Measurements from ENCODE around the gene FADS1.
A peak's percentile ranks its signal among the peaks of the same experiment; 100 is the strongest.

Gene FADS1

DNA sequence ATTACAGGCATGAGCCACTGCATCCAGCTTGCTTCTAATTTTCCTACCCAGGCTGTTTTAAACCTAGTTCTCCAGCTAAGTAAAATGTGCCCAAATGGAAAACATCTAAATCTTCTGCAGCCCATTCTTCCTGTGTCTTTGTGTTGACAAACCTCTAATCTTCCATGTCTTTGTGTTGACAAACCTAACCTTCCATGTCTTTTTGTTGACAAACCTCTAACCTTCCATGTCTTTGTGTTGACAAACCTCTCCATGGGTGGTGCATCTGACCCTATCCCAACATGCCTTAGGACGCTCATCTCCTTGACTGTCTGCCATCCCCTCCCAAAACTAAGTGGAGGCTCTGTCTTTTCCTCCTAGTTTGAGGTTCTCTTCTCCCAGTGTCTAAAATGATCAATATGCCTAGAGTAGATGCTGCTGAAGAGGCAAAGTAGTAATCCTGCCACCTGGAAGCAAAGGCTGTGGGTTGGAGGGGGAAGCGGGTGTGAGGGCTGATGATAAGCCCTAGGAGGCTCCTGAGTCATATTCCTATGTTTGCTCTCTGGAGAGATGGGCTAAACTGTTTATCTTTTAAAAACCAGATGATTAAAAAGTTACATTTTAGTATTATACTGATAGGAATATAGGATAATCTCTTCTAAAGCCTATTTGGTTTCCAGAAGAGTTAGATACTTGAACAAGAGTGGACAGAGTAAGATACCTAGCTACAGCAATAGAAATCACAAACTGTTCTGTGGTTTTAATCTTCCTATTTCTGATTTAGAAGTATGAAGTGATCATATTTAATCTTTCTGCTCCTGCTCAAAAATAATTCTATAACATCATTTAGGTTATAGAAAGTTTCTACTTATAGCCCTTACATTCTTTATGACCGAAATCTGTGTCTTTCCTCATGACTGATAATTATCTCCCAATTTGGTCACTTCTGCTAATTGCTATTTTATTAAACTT lies 16.2 kb downstream of the FADS1 start:
- no peak overlapping the region for H3K27ac ChIP-seq (ENCODE audit: low read depth, low read length)
- H3K9ac ChIP-seq (ENCODE audit: low read depth, low read length), result no peak overlapping the region
- H3K27me3 ChIP-seq (ENCODE audit: insufficient read depth, low read length), result no peaks in the 10 kb centered on the region
- peaks cover 88% of the 10 kb centered on the region for H3K36me3 ChIP-seq (ENCODE audit: insufficient read depth, low read length)
- 84% methylated on average over 3 of the region's 3 CpGs for WGBS
- H3K4me1 ChIP-seq (ENCODE audit: insufficient read depth, low read length), result no peaks in the 10 kb centered on the region
- H3K9me3 ChIP-seq (ENCODE audit: insufficient read depth, low read depth, low read length), result no peaks in the 10 kb centered on the region
- H3K4me3 ChIP-seq (ENCODE audit: low read length), result no peak overlapping the region

DNA sequence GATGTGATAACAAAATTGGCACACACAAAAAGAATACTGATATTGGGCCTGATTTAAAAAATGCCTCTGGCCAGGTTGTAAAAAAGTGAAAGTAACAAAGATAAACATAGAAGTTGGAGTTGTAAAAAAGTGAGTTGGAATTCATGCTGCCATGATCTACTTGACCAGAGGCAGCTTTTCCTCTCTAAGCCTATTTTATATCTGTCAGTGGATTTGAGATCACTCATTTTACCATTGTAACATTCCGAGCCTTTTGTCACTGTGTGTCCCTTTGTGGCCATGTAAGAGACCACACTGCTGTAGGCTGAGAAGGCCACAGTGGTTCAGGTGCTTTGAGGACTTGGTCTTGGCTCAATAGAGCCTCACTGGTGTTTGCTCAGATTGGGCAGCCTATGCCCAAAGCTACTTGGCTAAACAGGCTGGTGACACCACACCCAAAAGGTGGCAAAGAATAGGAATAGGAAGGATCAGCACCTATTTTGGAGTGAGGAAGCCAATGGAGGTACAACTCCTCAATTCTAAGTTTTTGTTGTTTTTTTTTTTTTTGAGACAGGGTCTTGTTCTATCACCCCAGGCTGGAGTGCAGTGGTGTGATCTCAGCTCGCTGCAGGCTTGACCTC lies 17.0 kb downstream of the FADS1 start:
- no peak overlapping the region for H3K27ac ChIP-seq (ENCODE audit: low read depth, low read length)
- no peaks in the 10 kb centered on the region for H3K27me3 ChIP-seq (ENCODE audit: insufficient read depth, low read length)
- no peaks in the 10 kb centered on the region for H3K9me3 ChIP-seq (ENCODE audit: insufficient read depth, low read depth, low read length)
- no peak overlapping the region for H3K9ac ChIP-seq (ENCODE audit: low read depth, low read length)
- H3K36me3 ChIP-seq (ENCODE audit: insufficient read depth, low read length), result peaks cover 88% of the 10 kb centered on the region
- 97% methylated on average over 2 of the region's 2 CpGs for WGBS
- no peak overlapping the region for H3K4me3 ChIP-seq (ENCODE audit: low read length)
- no peaks in the 10 kb centered on the region for H3K4me1 ChIP-seq (ENCODE audit: insufficient read depth, low read length)

DNA sequence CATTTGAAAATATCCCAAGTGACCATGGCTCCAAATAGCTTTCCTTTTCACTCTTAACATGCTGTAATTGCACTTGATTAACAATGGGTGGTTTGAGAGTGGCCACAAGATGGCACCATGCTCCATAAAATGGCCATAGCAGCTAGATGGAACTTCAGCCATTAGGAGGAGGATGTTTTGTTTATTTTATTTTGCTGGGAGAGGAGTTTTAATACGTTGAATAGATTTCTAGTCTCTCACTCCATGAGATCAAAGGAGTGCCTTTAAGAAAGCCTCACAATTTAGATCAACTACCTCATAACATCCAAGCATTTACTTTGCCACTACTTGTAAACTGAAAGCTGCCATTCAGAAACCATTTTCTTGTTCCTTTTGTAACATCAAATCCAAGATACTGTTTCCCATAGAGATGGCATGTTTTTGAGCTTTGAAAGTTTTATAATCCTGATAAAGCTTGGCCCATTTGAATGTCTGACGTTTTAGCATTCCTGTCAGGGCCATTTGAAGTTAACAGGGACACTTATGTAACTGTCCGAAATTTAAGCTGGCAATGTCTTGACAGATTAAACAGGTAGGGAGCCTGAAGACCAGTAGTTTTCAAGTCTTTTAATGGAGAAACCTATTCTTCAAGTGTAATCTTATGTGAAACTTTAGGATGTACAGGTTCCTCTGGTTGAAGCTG lies 19.4 kb downstream of the FADS1 start:
- Histone ChIP-seq H3K27ac (ENCODE audit: low read depth, low read length) (no peak overlapping the region), H3K9me3 (ENCODE audit: insufficient read depth, low read depth, low read length) (no peaks in the 10 kb centered on the region), H3K36me3 (ENCODE audit: insufficient read depth, low read length) (peaks cover 69% of the 10 kb centered on the region), H3K4me3 (ENCODE audit: low read length) (no peak overlapping the region), H3K9ac (ENCODE audit: low read depth, low read length) (no peak overlapping the region), H3K27me3 (ENCODE audit: insufficient read depth, low read length) (no peaks in the 10 kb centered on the region), H3K4me1 (ENCODE audit: insufficient read depth, low read length) (peaks cover 4% of the 10 kb centered on the region; the same call in 1 of the 2 replicates)
- 69% methylated on average over 3 of the region's 3 CpGs for WGBS

DNA sequence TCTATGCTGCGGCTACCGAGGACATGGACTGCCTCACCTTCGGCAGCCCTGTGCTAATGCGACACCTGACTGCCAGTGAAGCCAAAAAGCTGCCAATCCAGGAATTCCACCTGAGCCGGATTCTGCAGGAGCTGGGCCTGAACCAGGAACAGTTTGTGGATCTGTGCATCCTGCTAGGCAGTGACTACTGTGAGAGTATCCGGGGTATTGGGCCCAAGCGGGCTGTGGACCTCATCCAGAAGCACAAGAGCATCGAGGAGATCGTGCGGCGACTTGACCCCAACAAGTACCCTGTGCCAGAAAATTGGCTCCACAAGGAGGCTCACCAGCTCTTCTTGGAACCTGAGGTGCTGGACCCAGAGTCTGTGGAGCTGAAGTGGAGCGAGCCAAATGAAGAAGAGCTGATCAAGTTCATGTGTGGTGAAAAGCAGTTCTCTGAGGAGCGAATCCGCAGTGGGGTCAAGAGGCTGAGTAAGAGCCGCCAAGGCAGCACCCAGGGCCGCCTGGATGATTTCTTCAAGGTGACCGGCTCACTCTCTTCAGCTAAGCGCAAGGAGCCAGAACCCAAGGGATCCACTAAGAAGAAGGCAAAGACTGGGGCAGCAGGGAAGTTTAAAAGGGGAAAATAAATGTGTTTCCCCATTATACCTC lies 20.8 kb downstream of the FADS1 start:
- 96% methylated on average over 18 of the region's 18 CpGs for WGBS
- no peak overlapping the region for H3K4me3 ChIP-seq (ENCODE audit: low read length)
- H3K36me3 ChIP-seq (ENCODE audit: insufficient read depth, low read length), result peaks cover 56% of the 10 kb centered on the region
- H3K27me3 ChIP-seq (ENCODE audit: insufficient read depth, low read length), result no peaks in the 10 kb centered on the region
- H3K4me1 ChIP-seq (ENCODE audit: insufficient read depth, low read length), result peaks cover 7% of the 10 kb centered on the region; the same call in 1 of the 2 replicates
- H3K9me3 ChIP-seq (ENCODE audit: insufficient read depth, low read depth, low read length), result no peaks in the 10 kb centered on the region
- no peak overlapping the region for H3K9ac ChIP-seq (ENCODE audit: low read depth, low read length)
- no peak overlapping the region for H3K27ac ChIP-seq (ENCODE audit: low read depth, low read length)

DNA sequence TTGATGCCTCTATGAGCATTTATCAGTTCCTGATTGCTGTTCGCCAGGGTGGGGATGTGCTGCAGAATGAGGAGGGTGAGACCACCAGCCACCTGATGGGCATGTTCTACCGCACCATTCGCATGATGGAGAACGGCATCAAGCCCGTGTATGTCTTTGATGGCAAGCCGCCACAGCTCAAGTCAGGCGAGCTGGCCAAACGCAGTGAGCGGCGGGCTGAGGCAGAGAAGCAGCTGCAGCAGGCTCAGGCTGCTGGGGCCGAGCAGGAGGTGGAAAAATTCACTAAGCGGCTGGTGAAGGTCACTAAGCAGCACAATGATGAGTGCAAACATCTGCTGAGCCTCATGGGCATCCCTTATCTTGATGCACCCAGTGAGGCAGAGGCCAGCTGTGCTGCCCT lies 21.3 kb downstream of the FADS1 start:
- Histone ChIP-seq H3K4me3 (ENCODE audit: low read length) (no peak overlapping the region), H3K4me1 (ENCODE audit: insufficient read depth, low read length) (peaks cover 7% of the 10 kb centered on the region; the same call in 1 of the 2 replicates), H3K36me3 (ENCODE audit: insufficient read depth, low read length) (peaks cover 54% of the 10 kb centered on the region), H3K27ac (ENCODE audit: low read depth, low read length) (no peak overlapping the region), H3K27me3 (ENCODE audit: insufficient read depth, low read length) (no peaks in the 10 kb centered on the region), H3K9ac (ENCODE audit: low read depth, low read length) (no peak overlapping the region), H3K9me3 (ENCODE audit: insufficient read depth, low read depth, low read length) (no peaks in the 10 kb centered on the region)
- 96% methylated on average over 12 of the region's 12 CpGs for WGBS

DNA sequence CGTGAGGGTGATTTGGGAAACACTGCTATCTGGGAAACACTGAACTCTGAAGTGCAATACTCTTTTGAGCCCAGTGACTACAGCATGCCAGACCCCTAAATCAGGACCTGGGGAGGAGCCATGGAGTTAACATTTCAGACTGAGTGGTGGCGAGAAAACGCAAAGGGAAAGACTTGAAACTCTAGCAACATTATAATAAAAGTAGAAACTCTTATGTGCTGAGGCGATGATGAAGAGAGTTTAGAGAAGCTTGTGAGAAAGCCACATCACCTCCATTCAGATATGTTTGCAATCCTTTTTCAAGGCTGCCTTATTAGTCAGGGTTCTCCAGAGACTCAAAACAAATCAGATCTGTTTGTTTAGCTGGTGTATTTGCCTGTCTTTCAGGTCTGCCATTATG lies 22.2 kb downstream of the FADS1 start:
- H3K9me3 ChIP-seq (ENCODE audit: insufficient read depth, low read depth, low read length), result no peaks in the 10 kb centered on the region
- H3K27me3 ChIP-seq (ENCODE audit: insufficient read depth, low read length), result no peaks in the 10 kb centered on the region
- peaks cover 7% of the 10 kb centered on the region; the same call in 1 of the 2 replicates for H3K4me1 ChIP-seq (ENCODE audit: insufficient read depth, low read length)
- H3K36me3 ChIP-seq (ENCODE audit: insufficient read depth, low read length), result peaks cover 54% of the 10 kb centered on the region
- no peak overlapping the region for H3K9ac ChIP-seq (ENCODE audit: low read depth, low read length)
- 99% methylated on average over 2 of the region's 4 CpGs for WGBS
- H3K27ac ChIP-seq (ENCODE audit: low read depth, low read length), result no peak overlapping the region
- no peak overlapping the region for H3K4me3 ChIP-seq (ENCODE audit: low read length)

DNA sequence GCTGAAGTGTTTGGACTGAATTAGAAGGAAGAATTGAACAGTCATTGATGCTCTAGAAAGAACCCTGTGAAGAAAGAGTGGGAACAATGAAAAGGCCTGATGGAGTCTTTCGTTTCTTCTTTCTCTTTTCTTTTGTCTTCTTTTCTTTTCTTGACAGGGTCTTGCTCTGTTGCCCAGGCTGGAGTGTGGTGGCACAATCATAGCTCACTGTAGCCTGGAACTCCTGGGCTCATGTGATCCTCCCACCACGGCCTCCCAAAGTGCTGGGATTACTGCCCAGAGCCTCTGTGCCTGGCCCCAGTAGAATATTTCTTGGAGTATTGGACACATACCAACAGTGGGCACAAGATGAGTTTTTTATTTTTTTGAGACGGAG lies 23.0 kb downstream of the FADS1 start:
- no peaks in the 10 kb centered on the region for H3K9me3 ChIP-seq (ENCODE audit: insufficient read depth, low read depth, low read length)
- H3K36me3 ChIP-seq (ENCODE audit: insufficient read depth, low read length), result peaks cover 55% of the 10 kb centered on the region
- 83% methylated on average over 3 of the region's 3 CpGs for WGBS
- H3K27ac ChIP-seq (ENCODE audit: low read depth, low read length), result no peak overlapping the region
- no peaks in the 10 kb centered on the region for H3K27me3 ChIP-seq (ENCODE audit: insufficient read depth, low read length)
- peaks cover 7% of the 10 kb centered on the region; the same call in 1 of the 2 replicates for H3K4me1 ChIP-seq (ENCODE audit: insufficient read depth, low read length)
- H3K4me3 ChIP-seq (ENCODE audit: low read length), result peak overlapping the region; percentile 93
- peak overlapping the region; percentile 99 for H3K9ac ChIP-seq (ENCODE audit: low read depth, low read length)

DNA sequence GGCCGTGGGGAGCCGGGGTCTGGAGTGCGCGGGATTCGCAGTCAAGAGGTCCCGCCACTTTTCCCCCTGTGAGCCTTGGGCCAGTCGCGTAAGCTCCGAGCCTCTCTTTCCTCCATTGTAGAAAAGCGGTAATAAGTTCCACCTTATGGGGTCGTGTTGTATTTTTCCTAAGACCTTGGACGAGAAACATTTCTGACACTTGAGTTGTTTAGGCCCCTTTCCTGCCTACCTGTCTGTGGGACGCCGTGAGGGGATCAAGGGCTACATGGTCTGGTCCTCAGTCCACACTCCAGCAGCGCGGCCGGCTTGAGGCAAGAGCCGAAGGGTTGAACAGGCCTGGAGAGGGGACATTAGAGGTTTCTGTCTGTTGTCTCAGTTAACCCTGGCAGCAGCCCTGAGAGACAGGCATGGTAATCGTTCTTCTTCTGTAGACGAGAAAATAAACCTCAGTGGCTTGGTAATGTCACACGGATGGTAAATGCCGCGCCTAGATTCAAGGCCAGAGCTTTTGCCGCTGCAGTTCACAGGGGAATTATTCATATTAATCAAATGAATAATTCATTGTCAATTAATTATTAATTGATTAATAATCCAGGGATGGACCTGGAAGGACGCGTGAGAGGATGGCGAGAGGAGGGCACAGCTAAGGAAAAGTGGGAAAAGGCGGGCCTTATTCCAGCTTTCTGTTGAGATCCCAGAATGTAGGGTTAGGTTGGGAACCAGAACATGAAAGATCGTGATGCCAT lies 23.5 kb downstream of the FADS1 start:
- Histone ChIP-seq H3K36me3 (ENCODE audit: insufficient read depth, low read length) (peaks cover 56% of the 10 kb centered on the region), H3K4me1 (ENCODE audit: insufficient read depth, low read length) (peaks cover 7% of the 10 kb centered on the region; the same call in 1 of the 2 replicates), H3K9me3 (ENCODE audit: insufficient read depth, low read depth, low read length) (no peaks in the 10 kb centered on the region), H3K9ac (ENCODE audit: low read depth, low read length) (peak overlapping the region; percentile 99), H3K4me3 (ENCODE audit: low read length) (peak overlapping the region; percentile 93), H3K27me3 (ENCODE audit: insufficient read depth, low read length) (no peaks in the 10 kb centered on the region), H3K27ac (ENCODE audit: low read depth, low read length) (peak overlapping the region; percentile 93)
- WGBS, result 7% methylated on average over 28 of the region's 29 CpGs

DNA sequence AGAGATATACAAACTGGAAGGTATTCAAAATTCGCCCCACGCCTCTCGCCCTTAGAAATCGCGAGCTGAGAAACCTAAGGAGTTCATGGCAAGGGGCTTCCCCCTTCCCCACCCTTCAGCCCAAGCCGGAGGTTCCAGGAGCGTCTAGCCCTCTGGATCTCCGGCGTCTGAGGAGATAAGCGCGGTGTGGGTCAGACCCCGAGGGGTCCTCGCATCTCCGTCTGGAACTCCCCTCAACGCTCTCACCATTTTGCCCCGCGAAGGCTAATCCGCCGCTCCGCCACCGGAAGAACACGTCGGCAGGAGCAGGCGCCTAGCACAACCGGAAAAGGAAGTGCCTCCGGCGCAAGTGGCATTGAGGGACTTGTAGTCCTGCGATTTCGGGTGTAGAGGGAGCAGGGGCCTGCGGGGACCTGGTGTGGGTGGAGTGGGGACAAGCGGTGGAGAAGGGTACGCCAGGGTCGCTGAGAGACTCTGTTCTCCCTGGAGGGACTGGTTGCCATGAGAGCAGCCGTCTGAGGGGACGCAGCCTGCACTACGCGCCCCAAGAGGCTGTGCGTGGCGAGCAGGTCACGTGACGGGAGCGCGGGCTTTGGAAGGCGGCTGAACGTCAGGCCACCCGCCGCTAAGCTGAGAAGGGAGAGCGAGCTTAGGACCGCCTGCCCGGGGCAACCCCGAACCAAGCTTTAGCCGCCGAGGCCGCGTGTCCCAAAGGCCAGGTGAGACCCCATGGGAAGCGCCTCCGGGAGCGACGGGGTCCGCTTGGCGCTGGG lies 24.3 kb downstream of the FADS1 start, which contains the start of the genes FEN1 and TMEM258:
TSS of gene FEN1 (plus strand) at position 602 of the 773 bp plus-strand sequence. CDS start 2,451 bp downstream, outside the sequence.
TSS of gene TMEM258 (minus strand) at position 290 of the 773 bp plus-strand sequence. CDS start at position 249, 41 bp downstream.
- Histone ChIP-seq H3K36me3 (ENCODE audit: insufficient read depth, low read length) (peaks cover 60% of the 10 kb centered on the region), H3K9me3 (ENCODE audit: insufficient read depth, low read depth, low read length) (no peaks in the 10 kb centered on the region), H3K4me1 (ENCODE audit: insufficient read depth, low read length) (peaks cover 7% of the 10 kb centered on the region; the same call in 1 of the 2 replicates), H3K9ac (ENCODE audit: low read depth, low read length) (peak within 1 kb of the TSS; percentile 99), H3K4me3 (ENCODE audit: low read length) (peak within 1 kb of the TSS; percentile 93), H3K27me3 (ENCODE audit: insufficient read depth, low read length) (no peaks in the 10 kb centered on the region), H3K27ac (ENCODE audit: low read depth, low read length) (peak within 1 kb of the TSS; percentile 93)
- WGBS, result under 1% methylated on average over 61 of the region's 61 CpGs
